Measurements from ENCODE around the gene NDUFB10.

- no peak for TF ChIP-seq POLR2A (IDR thresholded peaks at IDR 0.05)
- TF ChIP-seq CTCF (IDR thresholded peaks at IDR 0.05) = peak; percentile 90 to 97 (median 96)
Measured at GRCh38 chr16:2003827-2004641, 44.7 kb downstream of the NDUFB10 start.

Measured in right lobe of liver (tissue), 4 donors.